Vagina (tissue), 2 donors: Measurements from ENCODE around the gene GFI1.

Experiments used
- POLR2A ChIP-seq, 2 donors: fragments of 450-650 bp; IDR thresholded peaks; one replicate each; pipeline ENCODE4 v1.6.1; 2017; ENCODE audit warnings: antibody characterized with exemption in 2 of 2, mild to moderate bottlenecking in 2 of 2, moderate library complexity in 2 of 2
- POLR2AphosphoS5 ChIP-seq, 2 donors: sonication (generic); formaldehyde crosslinking; IDR thresholded peaks; one replicate each; pipeline ENCODE4 v1.9.0; 2017; ENCODE audit warnings: antibody characterized with exemption in 2 of 2, mild to moderate bottlenecking in 2 of 2, low read depth in 1 of 2; ENCODE audit not compliant: insufficient read depth in 1 of 2
- TF ChIP-seq, protein P1 (sequence below), 3 experiments: fragments of 450-650 bp in 2 of 3; fragments of 200-600 bp in 1 of 3; sonication (generic) in 1 of 3; IDR thresholded peaks; one replicate each; pipeline ENCODE4 v1.5.1; 2017 to 2019; ENCODE audit warnings: antibody characterized with exemption in 3 of 3, mild to moderate bottlenecking in 2 of 3, moderate library complexity in 2 of 3

GRCh38 chr1:92444351-92444750 is 42.4 kb downstream of the GFI1 start:
- TF ChIP-seq, protein P1, sequence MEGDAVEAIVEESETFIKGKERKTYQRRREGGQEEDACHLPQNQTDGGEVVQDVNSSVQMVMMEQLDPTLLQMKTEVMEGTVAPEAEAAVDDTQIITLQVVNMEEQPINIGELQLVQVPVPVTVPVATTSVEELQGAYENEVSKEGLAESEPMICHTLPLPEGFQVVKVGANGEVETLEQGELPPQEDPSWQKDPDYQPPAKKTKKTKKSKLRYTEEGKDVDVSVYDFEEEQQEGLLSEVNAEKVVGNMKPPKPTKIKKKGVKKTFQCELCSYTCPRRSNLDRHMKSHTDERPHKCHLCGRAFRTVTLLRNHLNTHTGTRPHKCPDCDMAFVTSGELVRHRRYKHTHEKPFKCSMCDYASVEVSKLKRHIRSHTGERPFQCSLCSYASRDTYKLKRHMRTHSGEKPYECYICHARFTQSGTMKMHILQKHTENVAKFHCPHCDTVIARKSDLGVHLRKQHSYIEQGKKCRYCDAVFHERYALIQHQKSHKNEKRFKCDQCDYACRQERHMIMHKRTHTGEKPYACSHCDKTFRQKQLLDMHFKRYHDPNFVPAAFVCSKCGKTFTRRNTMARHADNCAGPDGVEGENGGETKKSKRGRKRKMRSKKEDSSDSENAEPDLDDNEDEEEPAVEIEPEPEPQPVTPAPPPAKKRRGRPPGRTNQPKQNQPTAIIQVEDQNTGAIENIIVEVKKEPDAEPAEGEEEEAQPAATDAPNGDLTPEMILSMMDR (IDR thresholded peaks at IDR 0.05): no peak
- TF ChIP-seq POLR2AphosphoS5 (IDR thresholded peaks at IDR 0.05; ENCODE audit: insufficient read depth in 1 of 2, low read depth in 1 of 2) (no peak), POLR2A (IDR thresholded peaks at IDR 0.05) (no peak)
